Pancreas (tissue), 10 donors: ENCODE data around the gene DLGAP1. TPM values are rescaled to one million over a fixed set of nuclear protein-coding genes. Genes with fewer than 3 reads are reported as not detected.
"Not testable (repeated sequence)": the region's sequence is repeated elsewhere in the genome, so short reads cannot be mapped to it uniquely, and the experiment has no call there.

Experiments
- ATAC-seq, 4 donors: fragments of 200-7000 bp; cut with Tn5 transposase; one replicate each; pipeline versions ENCODE4 v1.8.0 to v1.9.1; 2020; ENCODE audit warnings: mild to moderate bottlenecking in 4 of 4, moderate library complexity in 4 of 4
- DNase-seq, 6 donors: peaks; one replicate each; pipeline ENCODE4 v3.0.0-alpha.2; 2020
- FAIRE-seq: peaks from 2 replicates; lab custom pipeline; 2012; peaks lifted over from hg19 to GRCh38; lab: Jason Lieb, UNC
- H3K27ac ChIP-seq, 4 donors: fragments of 200-600 bp; sonication (generic); 1 replicate in 3 of 4; 2 replicates in 1 of 4; pipeline versions ENCODE4 v1.5.0 to v1.8.0; 2020
- H3K27me3 ChIP-seq, 4 donors: fragments of 200-600 bp; one replicate each; pipeline ENCODE4 v1.8.0; 2021
- H3K36me3 ChIP-seq, 3 donors: fragments of 200-600 bp; sonication (generic) in 1 of 3; one replicate each; pipeline versions ENCODE4 v1.5.0 to v1.8.0; 2020 to 2021
- H3K4me1 ChIP-seq, 3 donors: fragments of 200-600 bp; one replicate each; pipeline ENCODE4 v1.8.0; 2021
- H3K4me3 ChIP-seq, 4 donors: fragments of 200-600 bp; sonication (generic) in 2 of 4; one replicate each; pipeline versions ENCODE4 v1.5.0 to v1.8.0; 2020 to 2021
- H3K9me3 ChIP-seq, 4 donors: fragments of 200-600 bp; one replicate each; pipeline ENCODE4 v1.8.0; 2021
- WGBS, 2 donors: extraction: QIAGEN DNeasy Blood & Tissue Kit; methylation state at CpG; one replicate each; pipeline ENCODE4 v1.1.7; 2013; 5-methylcytosine and 5-hydroxymethylcytosine counted together
- intact Hi-C, 3 donors: fragments of 100-400 bp; cut with DNase I; formaldehyde crosslinking; loops; one replicate each; pipeline versions ENCODE4 v1.11.1 to v1.14.2; 2022
- polyA plus RNA-seq, 2 donors: library from polyadenylated mRNA; stranded (reverse); fragments of 200-250 nt; gene quantifications; one replicate each; pipeline ENCODE4 v1.2.3, GENCODE V29; 2013
- total RNA-seq, 6 donors: library from RNA; stranded (reverse); fragmentation: NEBNext Ultra II Directional in 4 of 6; extraction: Animal tissue kit (Norgen Biotek cat#: 25700) in 4 of 6; gene quantifications; one replicate each; pipeline versions ENCODE4 v1.2.1 to v1.2.4, GENCODE V29; 2021 to 2023
- TF ChIP-seq, protein P1 (sequence below), 4 donors: fragments of 200-600 bp; sonication (generic) in 3 of 4; IDR thresholded peaks; one replicate each; pipeline versions ENCODE4 v1.5.0 to v1.8.0; 2021; ENCODE audit warnings: antibody characterized with exemption in 4 of 4
- donor health status: healthy with polysubstance abuse.
- donor health status: DM: no; HTN: no; CAD: no; lungs with moderate emphysema.
- donor health status: DM: no; HTN: no; CAD: no.
- donor health status: control.
- donor health status: control.
- donor health status: Bipolar disorder and iron deficiency.
- donor health status: DM: yes; HTN: yes; CAD: no.
- donor health status: DM: no; HTN: no; CAD: no.
- donor health status: DM: no; HTN: no; CAD: no.
- donor health status: DM: yes; HTN: yes; CAD: no.

The DLGAP1 gene
- total and polyA plus RNA-seq, 8 donors, result 0.12 to 0.62 (median 0.30) TPM; not detected in 2

DNA sequence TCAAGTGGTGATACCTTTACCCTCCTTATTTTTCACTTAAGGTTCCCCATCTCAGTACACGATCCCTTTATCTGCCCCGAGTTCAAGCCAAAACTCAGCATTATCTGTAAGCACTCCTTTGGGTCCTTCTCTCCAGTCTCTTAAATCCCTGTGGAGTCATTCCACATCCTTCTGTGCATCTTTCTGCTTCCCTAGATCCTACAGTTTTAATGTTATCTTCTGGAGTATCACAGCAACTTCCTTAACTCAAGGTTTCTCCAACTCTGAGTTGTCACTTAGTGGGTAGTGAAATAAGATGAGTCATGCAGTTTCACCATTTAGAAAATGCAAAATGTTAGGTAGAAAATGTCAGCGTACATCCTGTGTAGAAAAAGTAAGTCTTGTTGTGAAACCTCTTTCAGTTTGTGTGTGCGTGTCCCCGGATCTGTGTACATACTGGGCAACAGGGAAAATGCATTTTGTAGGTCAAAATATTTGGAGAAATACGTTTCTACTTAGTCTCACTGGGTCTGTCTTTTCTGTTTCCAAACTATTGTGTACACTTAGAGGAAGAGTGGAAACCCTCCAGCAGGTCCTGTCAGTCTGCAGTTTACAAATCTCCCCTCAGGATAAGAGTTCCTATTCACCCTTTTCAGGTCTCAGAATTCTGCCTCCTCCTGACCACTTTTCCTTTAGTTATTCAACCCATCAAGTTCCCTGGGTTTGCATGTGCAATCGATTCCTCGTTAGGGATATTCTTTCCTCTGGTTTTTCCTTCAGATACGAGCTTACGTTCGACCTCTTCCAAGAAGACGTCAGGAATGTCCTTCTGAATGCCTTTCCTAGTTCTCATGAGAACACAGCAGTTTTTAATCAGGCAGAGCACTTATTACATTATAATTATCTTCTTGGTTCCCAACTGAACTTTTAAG, 850.4 kb downstream of the DLGAP1 start:
- TF ChIP-seq, protein P1, sequence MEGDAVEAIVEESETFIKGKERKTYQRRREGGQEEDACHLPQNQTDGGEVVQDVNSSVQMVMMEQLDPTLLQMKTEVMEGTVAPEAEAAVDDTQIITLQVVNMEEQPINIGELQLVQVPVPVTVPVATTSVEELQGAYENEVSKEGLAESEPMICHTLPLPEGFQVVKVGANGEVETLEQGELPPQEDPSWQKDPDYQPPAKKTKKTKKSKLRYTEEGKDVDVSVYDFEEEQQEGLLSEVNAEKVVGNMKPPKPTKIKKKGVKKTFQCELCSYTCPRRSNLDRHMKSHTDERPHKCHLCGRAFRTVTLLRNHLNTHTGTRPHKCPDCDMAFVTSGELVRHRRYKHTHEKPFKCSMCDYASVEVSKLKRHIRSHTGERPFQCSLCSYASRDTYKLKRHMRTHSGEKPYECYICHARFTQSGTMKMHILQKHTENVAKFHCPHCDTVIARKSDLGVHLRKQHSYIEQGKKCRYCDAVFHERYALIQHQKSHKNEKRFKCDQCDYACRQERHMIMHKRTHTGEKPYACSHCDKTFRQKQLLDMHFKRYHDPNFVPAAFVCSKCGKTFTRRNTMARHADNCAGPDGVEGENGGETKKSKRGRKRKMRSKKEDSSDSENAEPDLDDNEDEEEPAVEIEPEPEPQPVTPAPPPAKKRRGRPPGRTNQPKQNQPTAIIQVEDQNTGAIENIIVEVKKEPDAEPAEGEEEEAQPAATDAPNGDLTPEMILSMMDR (IDR thresholded peaks at IDR 0.05), result no peak
- ATAC-seq (peak; percentile 44 to 70 (median 58)), DNase-seq (no peak), FAIRE-seq (no peak)
- 23 to 26% methylated on average over 12 of the region's 12 CpGs for WGBS, 2 donors
- intact Hi-C loops, result no loop called here
- H3K9me3 ChIP-seq, result no peaks in the 10 kb centered on the region
- H3K27ac ChIP-seq, result peak overlapping the region; percentile 24 to 95 (median 76)
- peaks cover 15 to 36% (median 24%) of the 10 kb centered on the region in 3 donors for H3K4me1 ChIP-seq
- H3K4me3 ChIP-seq, result peak overlapping the region in 2 of 4 donors; percentile 10 to 30
- no peaks in the 10 kb centered on the region for H3K27me3 ChIP-seq
- no peaks in the 10 kb centered on the region for H3K36me3 ChIP-seq

DNA sequence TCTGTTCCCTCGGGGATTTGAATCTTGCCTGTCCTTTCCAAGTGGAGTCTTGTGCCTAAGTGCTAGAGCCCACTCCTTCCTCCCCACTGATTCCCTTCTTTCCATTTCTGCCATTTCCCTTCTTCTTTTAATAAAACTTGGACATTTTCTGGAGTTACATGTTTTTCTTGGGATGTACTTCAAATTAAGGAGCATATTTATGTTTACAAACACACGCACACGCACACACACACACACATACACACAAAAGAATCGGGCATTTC, 850.9 kb downstream of the DLGAP1 start:
- H3K9me3 ChIP-seq, result no peaks in the 10 kb centered on the region
- H3K4me3 ChIP-seq, result peak overlapping the region in 1 of 4 donors; percentile 30
- ATAC-seq (no peak), FAIRE-seq (no peak), DNase-seq (no peak)
- H3K36me3 ChIP-seq, result no peaks in the 10 kb centered on the region
- intact Hi-C loops, result no loop called here
- 24 to 25% methylated on average over 4 of the region's 4 CpGs for WGBS, 2 donors
- TF ChIP-seq, protein P1 (IDR thresholded peaks at IDR 0.05), result no peak
- no peaks in the 10 kb centered on the region for H3K27me3 ChIP-seq
- peak overlapping the region; percentile 24 to 95 (median 76) for H3K27ac ChIP-seq
- H3K4me1 ChIP-seq, result peaks cover 15 to 36% (median 24%) of the 10 kb centered on the region in 3 donors

DNA sequence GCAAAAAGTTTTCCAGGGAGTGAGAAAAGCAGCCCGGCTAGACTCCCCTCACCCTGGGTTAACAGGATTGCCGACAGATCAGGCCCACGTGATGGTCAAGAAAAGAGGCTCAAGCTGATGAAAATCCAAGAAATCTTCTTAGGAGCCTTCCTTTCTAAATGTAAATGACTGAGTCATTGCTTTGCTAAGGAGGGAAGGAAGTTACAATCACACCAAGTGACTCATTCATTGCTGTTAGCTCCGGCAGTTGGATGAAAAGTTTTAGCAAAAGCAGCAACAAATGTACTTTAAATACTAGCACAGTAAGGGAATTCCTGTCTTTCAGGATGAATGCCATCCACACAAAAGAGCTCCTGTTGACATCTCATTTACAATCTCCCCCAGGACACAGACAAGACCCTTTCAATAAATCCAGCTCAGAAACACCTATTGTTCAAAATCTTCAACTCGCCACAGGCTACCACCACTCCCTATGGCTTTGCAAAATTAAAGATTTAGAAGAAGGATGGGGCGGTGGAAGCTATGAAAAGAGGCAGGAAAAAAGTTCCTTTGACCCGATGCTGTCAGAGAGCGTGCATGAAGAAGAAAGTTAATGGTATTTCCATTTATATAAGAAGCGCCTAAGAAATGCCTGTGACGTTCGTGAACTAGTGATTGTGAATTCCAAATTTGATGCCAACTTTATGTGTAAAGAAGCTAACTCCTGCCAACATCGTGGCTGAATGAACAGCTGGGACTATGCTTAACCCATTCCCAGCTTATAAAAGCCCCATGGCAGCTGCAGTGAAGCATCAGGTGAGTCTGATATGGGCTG, 851.5 kb downstream of the DLGAP1 start:
- intact Hi-C loops, result no loop called here
- 6 to 9% methylated on average over 12 of the region's 12 CpGs for WGBS, 2 donors
- H3K36me3 ChIP-seq, result no peaks in the 10 kb centered on the region
- peak; percentile 71 to 83 (median 81) for ATAC-seq
- H3K9me3 ChIP-seq, result no peaks in the 10 kb centered on the region
- DNase-seq, result peak in 4 of 6 donors; percentile 63 to 75 (median 72)
- H3K27ac ChIP-seq, result peak overlapping the region; percentile 58 to 95 (median 76)
- TF ChIP-seq, protein P1 (IDR thresholded peaks at IDR 0.05), result no peak
- H3K27me3 ChIP-seq, result no peaks in the 10 kb centered on the region
- H3K4me3 ChIP-seq, result peak overlapping the region in 2 of 4 donors; percentile 24 to 30
- H3K4me1 ChIP-seq, result peaks cover 15 to 36% (median 24%) of the 10 kb centered on the region in 3 donors
- no peak for FAIRE-seq

DNA sequence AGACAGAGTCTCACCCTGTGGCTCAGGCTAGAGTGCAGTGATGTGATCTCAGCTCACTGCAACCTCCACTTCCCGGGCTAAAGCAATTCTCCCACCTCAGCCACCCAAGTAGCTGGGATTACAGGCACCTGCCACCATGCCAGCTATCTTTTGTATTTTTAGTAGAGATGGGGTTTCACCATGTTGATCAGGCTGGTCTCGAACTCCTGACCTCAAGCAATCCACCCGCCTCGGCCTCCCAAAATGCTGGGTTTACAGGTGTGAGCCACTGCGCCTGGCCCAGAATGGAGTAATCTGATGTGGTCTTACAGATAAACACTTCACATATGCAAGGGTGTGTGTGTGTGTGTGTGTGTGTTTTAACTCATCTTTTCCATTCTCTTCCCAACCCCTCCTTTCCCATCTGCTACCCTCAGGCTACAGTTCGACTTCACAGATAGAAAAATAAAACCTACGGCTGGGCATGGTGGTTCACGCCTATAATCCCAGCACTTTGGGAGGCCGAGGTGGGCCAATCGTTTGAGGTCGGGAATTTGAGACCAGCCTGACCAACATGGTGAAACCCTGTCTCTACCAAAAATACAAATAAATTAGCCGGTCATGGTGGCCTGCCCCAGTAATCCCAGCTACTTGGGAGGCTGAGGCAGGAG, 853.9 kb downstream of the DLGAP1 start:
- intact Hi-C loops, ATAC-seq, FAIRE-seq: not testable (repeated sequence)

DNA sequence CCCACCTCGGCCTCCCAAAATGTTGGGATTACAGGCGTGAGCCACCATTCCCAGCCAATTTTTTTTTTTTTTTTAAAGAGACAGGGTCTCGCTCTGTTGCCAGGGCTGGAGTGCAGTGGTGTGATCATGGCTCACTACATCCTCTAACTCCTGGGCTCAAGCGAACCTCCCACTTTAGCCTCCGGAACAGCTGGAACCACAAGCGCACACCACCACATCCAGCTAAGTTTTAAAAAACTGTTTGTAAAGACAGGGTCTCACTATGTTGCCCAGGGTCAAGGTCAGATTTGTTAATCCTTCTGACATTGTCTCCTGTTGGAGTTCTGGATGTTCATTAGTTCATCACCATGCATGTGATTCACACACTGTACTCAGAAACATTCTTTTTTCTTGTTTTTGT, 855.2 kb downstream of the DLGAP1 start:
- no peak overlapping the region for H3K27ac ChIP-seq
- H3K4me3 ChIP-seq, result no peak overlapping the region
- H3K27me3 ChIP-seq, result no peaks in the 10 kb centered on the region
- no peak for DNase-seq
- FAIRE-seq, result no peak
- peaks cover 12 to 46% (median 35%) of the 10 kb centered on the region in 3 donors for H3K4me1 ChIP-seq
- WGBS, 2 donors, result 89 to 93% methylated on average over 6 of the region's 6 CpGs
- intact Hi-C loops, result loop anchor here in 1 of 3 donors (5.0 to 10.0 kb wide), 3 partner anchors 65 to 305 kb away; partner anchors contain the start of gene TGIF1
- no peak for ATAC-seq
- no peaks in the 10 kb centered on the region for H3K36me3 ChIP-seq
- H3K9me3 ChIP-seq, result no peaks in the 10 kb centered on the region
- TF ChIP-seq, protein P1 (IDR thresholded peaks at IDR 0.05), result no peak

More for the DNA sequence above, 853.9 kb downstream of the DLGAP1 start:
- not testable (repeated sequence) for H3K27me3 ChIP-seq, H3K9me3 ChIP-seq, DNase-seq, H3K27ac ChIP-seq, H3K4me3 ChIP-seq, H3K36me3 ChIP-seq
- WGBS, 2 donors, result 94 to 97% methylated on average over 12 of the region's 12 CpGs
- peaks cover 16 to 46% (median 34%) of the 10 kb centered on the region in 3 donors for H3K4me1 ChIP-seq
